Mesenchymal stem cell (in vitro differentiated cells and primary cell): ENCODE data around the gene TSPYL1.
A peak's percentile ranks its signal among the peaks of the same experiment; 100 is the strongest.

Source experiments
- DNase-seq: peaks from one replicate; pipeline ENCODE4 v3.0.0-alpha.2; 2013
- H2AFZ ChIP-seq: one replicate; pipeline ENCODE4 v1.6.1; 2013; ENCODE audit warnings: low read depth, mild to moderate bottlenecking, control low read depth, inconsistent platforms, low read length, moderate library complexity
- H2AK5ac ChIP-seq: 2 replicates; pipeline ENCODE4 v1.6.1; 2013; ENCODE audit warnings: low read length, moderate library complexity, mild to moderate bottlenecking, inconsistent platforms; ENCODE audit not compliant: severe bottlenecking
- H2BK120ac ChIP-seq: one replicate; pipeline ENCODE4 v1.6.1; 2013; ENCODE audit warnings: low read depth, mild to moderate bottlenecking, inconsistent platforms, low read length, moderate library complexity
- H2BK12ac ChIP-seq, 2 experiments: one replicate each; pipeline ENCODE4 v1.6.1; 2013; ENCODE audit warnings: inconsistent platforms in 2 of 2, low read length in 2 of 2, mild to moderate bottlenecking in 2 of 2, moderate library complexity in 2 of 2, control low read depth in 1 of 2
- H2BK15ac ChIP-seq: one replicate; pipeline ENCODE4 v1.6.1; 2013; ENCODE audit warnings: mild to moderate bottlenecking, low read depth, inconsistent platforms; ENCODE audit not compliant: poor library complexity, severe bottlenecking
- H2BK5ac ChIP-seq: 2 replicates; pipeline ENCODE4 v1.6.1; 2013; ENCODE audit warnings: low read depth, mild to moderate bottlenecking, low read length, control low read depth, inconsistent platforms; ENCODE audit not compliant: poor library complexity, severe bottlenecking
- H3K14ac ChIP-seq, 2 experiments: one replicate each; pipeline ENCODE4 v1.6.1; 2013; ENCODE audit warnings: inconsistent platforms in 2 of 2, low read length in 2 of 2, control low read depth in 1 of 2, mild to moderate bottlenecking in 1 of 2, moderate library complexity in 1 of 2
- H3K18ac ChIP-seq, 2 experiments: one replicate each; pipeline ENCODE4 v1.6.1; 2013; ENCODE audit warnings: inconsistent platforms in 2 of 2, low read length in 2 of 2, control low read depth in 1 of 2, low read depth in 1 of 2, mild to moderate bottlenecking in 1 of 2
- H3K23ac ChIP-seq, 2 experiments: one replicate each; pipeline ENCODE4 v1.6.1; 2013; ENCODE audit warnings: inconsistent platforms in 2 of 2, low read length in 2 of 2, mild to moderate bottlenecking in 2 of 2, moderate library complexity in 2 of 2, control low read depth in 1 of 2
- H3K27ac ChIP-seq: 2 replicates; pipeline ENCODE4 v1.5.1; 2013; ENCODE audit warnings: mild to moderate bottlenecking, moderate library complexity, low read length, control low read depth, inconsistent platforms; ENCODE audit not compliant: poor library complexity, severe bottlenecking
- H3K27me3 ChIP-seq, 2 experiments: 2 replicates each; pipeline versions ENCODE4 v1.6.1 to v1.7.0; 2013; ENCODE audit warnings: low read length in 2 of 2, mild to moderate bottlenecking in 2 of 2, moderate library complexity in 2 of 2, control low read depth in 1 of 2, inconsistent platforms in 1 of 2; ENCODE audit not compliant: control insufficient read depth in 1 of 2, insufficient read depth in 1 of 2
- H3K36me3 ChIP-seq, 2 experiments: 2 replicates each; pipeline versions ENCODE4 v1.6.1 to v1.7.0; 2013; ENCODE audit warnings: low read length in 2 of 2, control low read depth in 1 of 2, inconsistent platforms in 1 of 2, low read depth in 1 of 2, mild to moderate bottlenecking in 1 of 2; ENCODE audit not compliant: insufficient read depth in 2 of 2, control insufficient read depth in 1 of 2
- H3K4ac ChIP-seq, 2 experiments: one replicate each; pipeline ENCODE4 v1.6.1; 2013; ENCODE audit warnings: inconsistent platforms in 2 of 2, low read length in 2 of 2, mild to moderate bottlenecking in 2 of 2, moderate library complexity in 2 of 2, control low read depth in 1 of 2, low read depth in 1 of 2
- H3K4me1 ChIP-seq: 2 replicates; pipeline ENCODE4 v1.6.1; 2013; ENCODE audit warnings: low read depth, low read length, control low read depth; ENCODE audit not compliant: control insufficient read depth, insufficient read depth
- H3K4me2 ChIP-seq: 2 replicates; pipeline ENCODE4 v1.6.1; 2013; ENCODE audit warnings: low read length, mild to moderate bottlenecking, inconsistent platforms; ENCODE audit not compliant: poor library complexity, severe bottlenecking
- H3K4me3 ChIP-seq, 2 experiments: 2 replicates each; pipeline versions ENCODE4 v1.5.1 to v1.7.0; 2013; ENCODE audit warnings: low read length in 2 of 2, mild to moderate bottlenecking in 2 of 2, control low read depth in 1 of 2, low read depth in 1 of 2; ENCODE audit not compliant: insufficient read depth in 1 of 2
- H3K79me1 ChIP-seq: replicated peaks from 2 replicates; pipeline ENCODE4 v1.6.1; 2013; ENCODE audit warnings: mild to moderate bottlenecking, control low read depth, low read length, inconsistent platforms; ENCODE audit not compliant: poor library complexity, severe bottlenecking
- H3K9ac ChIP-seq: 2 replicates; pipeline ENCODE4 v1.7.0; 2013; ENCODE audit warnings: mild to moderate bottlenecking, low read length, moderate library complexity
- H3K9me3 ChIP-seq: 2 replicates; pipeline ENCODE4 v1.7.0; 2013; ENCODE audit warnings: mild to moderate bottlenecking, low read length; ENCODE audit not compliant: control insufficient read depth
- H4K8ac ChIP-seq: one replicate; pipeline ENCODE4 v1.6.1; 2013; ENCODE audit warnings: inconsistent platforms, mild to moderate bottlenecking, low read length, moderate library complexity
- H4K91ac ChIP-seq: one replicate; pipeline ENCODE4 v1.6.1; 2013; ENCODE audit warnings: mild to moderate bottlenecking, low read length, inconsistent platforms
- WGBS: methylation state at CpG from one replicate; pipeline ENCODE4 v1.1.7; 2013; ENCODE audit warnings: mixed read lengths; 5-methylcytosine and 5-hydroxymethylcytosine counted together

The TSPYL1 gene

GRCh38 chr6:116244284-116244683 lies 35.4 kb downstream of the TSPYL1 start:
- Histone ChIP-seq H3K4me3 (no peak overlapping the region), H3K9me3 (no peaks in the 10 kb centered on the region), H3K27ac (no peak overlapping the region), H2BK5ac (no peak overlapping the region), H3K4me1 (no peaks in the 10 kb centered on the region), H3K23ac (no peak overlapping the region), H4K91ac (no peak overlapping the region), H3K18ac (no peak overlapping the region), H2BK12ac (no peak overlapping the region), H3K4ac (no peak overlapping the region), H3K36me3 (peaks cover under 1 to 1% of the 10 kb centered on the region in 2 experiments), H3K79me1 (peaks cover 3% of the 10 kb centered on the region), H3K4me2 (no peak overlapping the region), H4K8ac (no peak overlapping the region), H2BK15ac (no peak overlapping the region), H3K14ac (no peak overlapping the region), H2AFZ (no peak overlapping the region), H3K9ac (no peak overlapping the region), H2BK120ac (no peak overlapping the region), H2AK5ac (no peak overlapping the region), H3K27me3 (no peaks in the 10 kb centered on the region)
- DNase-seq: no peak
- WGBS: 94% methylated on average over 3 of the region's 4 CpGs

- H3K14ac ChIP-seq: no peak overlapping the region
Observed at GRCh38 chr6:116239856-116240255, 39.9 kb downstream of the TSPYL1 start.

GRCh38 chr6:116239256-116239655 lies 40.5 kb downstream of the TSPYL1 start:
- Histone ChIP-seq H3K4me3 (no peak overlapping the region), H3K27ac (no peak overlapping the region), H2BK5ac (no peak overlapping the region), H3K9ac (no peak overlapping the region), H3K4me1 (no peaks in the 10 kb centered on the region), H4K91ac (no peak overlapping the region), H3K14ac (no peak overlapping the region), H2AFZ (no peak overlapping the region), H2BK120ac (no peak overlapping the region), H3K4me2 (no peak overlapping the region), H3K79me1 (peaks cover 2% of the 10 kb centered on the region), H2BK12ac (no peak overlapping the region), H2BK15ac (no peak overlapping the region), H3K36me3 (peaks cover 2 to 18% of the 10 kb centered on the region in 2 experiments), H3K4ac (no peak overlapping the region), H3K9me3 (no peaks in the 10 kb centered on the region), H3K18ac (no peak overlapping the region), H4K8ac (no peak overlapping the region), H3K23ac (no peak overlapping the region), H3K27me3 (no peaks in the 10 kb centered on the region), H2AK5ac (no peak overlapping the region)
- WGBS: 100% methylated on average over 2 of the region's 2 CpGs
- no peak for DNase-seq

More at GRCh38 chr6:116239856-116240255, 39.9 kb downstream of the TSPYL1 start:
- H3K79me1 ChIP-seq: no peaks in the 10 kb centered on the region
- H3K36me3 ChIP-seq: peaks cover 2 to 18% of the 10 kb centered on the region in 2 experiments
- no peak overlapping the region for H3K4me3 ChIP-seq
- no peak overlapping the region for H3K18ac ChIP-seq
- 98% methylated on average over 1 of the region's 1 CpG for WGBS
- H2BK5ac ChIP-seq: no peak overlapping the region
- no peak overlapping the region for H4K91ac ChIP-seq
- H3K4me2 ChIP-seq: no peak overlapping the region
- no peak overlapping the region for H2BK120ac ChIP-seq
- H4K8ac ChIP-seq: no peak overlapping the region
- no peak overlapping the region for H3K27ac ChIP-seq
- H3K9ac ChIP-seq: no peak overlapping the region
- no peak overlapping the region for H3K4ac ChIP-seq
- H2BK15ac ChIP-seq: no peak overlapping the region
- no peak overlapping the region for H2AK5ac ChIP-seq
- no peaks in the 10 kb centered on the region for H3K4me1 ChIP-seq
- no peak overlapping the region for H2BK12ac ChIP-seq
- no peaks in the 10 kb centered on the region for H3K27me3 ChIP-seq
- H3K9me3 ChIP-seq: no peaks in the 10 kb centered on the region
- DNase-seq: no peak
- H2AFZ ChIP-seq: no peak overlapping the region
- no peak overlapping the region for H3K23ac ChIP-seq

GRCh38 chr6:116238083-116238482 lies 41.6 kb downstream of the TSPYL1 start:
- H4K8ac ChIP-seq: no peak overlapping the region
- WGBS: 42% methylated on average over 2 of the region's 2 CpGs
- H2AK5ac ChIP-seq: no peak overlapping the region

More at GRCh38 chr6:116238083-116238482, 41.6 kb downstream of the TSPYL1 start:
- no peak overlapping the region for H3K23ac ChIP-seq
- peaks cover 2% of the 10 kb centered on the region for H3K79me1 ChIP-seq
- no peak overlapping the region for H3K14ac ChIP-seq
- no peak overlapping the region for H2BK120ac ChIP-seq
- DNase-seq: peak; percentile 93
- H3K36me3 ChIP-seq: peaks cover 2 to 18% of the 10 kb centered on the region in 2 experiments
- no peak overlapping the region for H2BK12ac ChIP-seq
- no peaks in the 10 kb centered on the region for H3K4me1 ChIP-seq
- no peak overlapping the region for H4K91ac ChIP-seq
- no peaks in the 10 kb centered on the region for H3K27me3 ChIP-seq
- H2AFZ ChIP-seq: no peak overlapping the region
- H2BK5ac ChIP-seq: no peak overlapping the region
- no peak overlapping the region for H3K18ac ChIP-seq
- no peak overlapping the region for H3K4me2 ChIP-seq
- no peaks in the 10 kb centered on the region for H3K9me3 ChIP-seq
- H2BK15ac ChIP-seq: no peak overlapping the region
- no peak overlapping the region for H3K27ac ChIP-seq
- no peak overlapping the region for H3K4me3 ChIP-seq
- no peak overlapping the region for H3K4ac ChIP-seq
- H3K9ac ChIP-seq: no peak overlapping the region
